Neural progenitor cell (in vitro differentiated cells): Measurements from ENCODE around the gene ERC2. TPM values are rescaled to one million over a fixed set of nuclear protein-coding genes. Genes with fewer than 3 reads are reported as not detected.

ENCODE experiments used
- DNase-seq: peaks from one replicate; pipeline ENCODE4 v3.0.0-alpha.2; 2016; ENCODE audit warnings: low spot score
- H2AFZ ChIP-seq: fragments of 200-600 bp; sonication (generic); replicated peaks from 2 replicates; pipeline ENCODE4 v1.6.1; 2016; ENCODE audit warnings: antibody characterized with exemption
- H3F3A ChIP-seq: fragments of 200-600 bp; sonication (generic); 2 replicates; pipeline ENCODE4 v1.6.1; 2016; ENCODE audit warnings: antibody characterized with exemption, low read depth
- H3K27ac ChIP-seq: fragments of 200-600 bp; sonication (generic); 2 replicates; pipeline ENCODE4 v1.5.1; 2016; ENCODE audit warnings: mild to moderate bottlenecking
- H3K27me3 ChIP-seq: fragments of 200-600 bp; sonication (generic); 2 replicates; pipeline ENCODE4 v1.6.1; 2016; ENCODE audit warnings: mild to moderate bottlenecking, moderate library complexity
- H3K36me3 ChIP-seq: fragments of 200-600 bp; sonication (generic); 2 replicates; pipeline ENCODE4 v1.5.1; 2016
- H3K4me1 ChIP-seq: fragments of 200-600 bp; sonication (generic); 2 replicates; pipeline ENCODE4 v1.6.1; 2016; ENCODE audit warnings: mixed run types
- H3K4me2 ChIP-seq: fragments of 200-600 bp; sonication (generic); 2 replicates; pipeline ENCODE4 v1.6.1; 2016
- H3K4me3 ChIP-seq: fragments of 200-600 bp; sonication (generic); 2 replicates; pipeline ENCODE4 v1.5.1; 2016
- H3K79me2 ChIP-seq: fragments of 200-600 bp; sonication (generic); 2 replicates; pipeline ENCODE4 v1.6.1; 2016; ENCODE audit warnings: low read depth
- H3K9ac ChIP-seq: fragments of 200-600 bp; sonication (generic); 2 replicates; pipeline ENCODE4 v1.6.1; 2016
- H3K9me3 ChIP-seq: fragments of 200-600 bp; sonication (generic); 2 replicates; pipeline ENCODE4 v1.5.1; 2016; ENCODE audit warnings: low read depth
- H4K20me1 ChIP-seq: fragments of 200-600 bp; sonication (generic); 2 replicates; pipeline ENCODE4 v1.6.1; 2016; ENCODE audit warnings: low read depth
- H3K27ac Mint-ChIP-seq: 3 replicates; pipeline ENCODE4 v1.8.0; 2021; ENCODE audit warnings: mixed read lengths
- H3K27me3 Mint-ChIP-seq: 2 replicates; pipeline ENCODE4 v1.8.0; 2022; ENCODE audit warnings: low read depth, mild to moderate bottlenecking, inconsistent platforms, moderate library complexity, mixed read lengths; ENCODE audit not compliant: insufficient read depth
- H3K36me3 Mint-ChIP-seq: 3 replicates; pipeline ENCODE4 v1.8.0; 2021; ENCODE audit warnings: mixed read lengths
- H3K4me1 Mint-ChIP-seq: 3 replicates; pipeline ENCODE4 v1.8.0; 2021; ENCODE audit warnings: mixed read lengths
- H3K4me3 Mint-ChIP-seq: 3 replicates; pipeline ENCODE4 v1.8.0; 2021; ENCODE audit warnings: mild to moderate bottlenecking, moderate library complexity, mixed read lengths
- H3K9me3 Mint-ChIP-seq: 3 replicates; pipeline ENCODE4 v1.8.0; 2020; ENCODE audit warnings: mixed read lengths
- EZH2 ChIP-seq: fragments of 200-600 bp; sonication (generic); IDR thresholded peaks from 2 replicates; pipeline ENCODE4 v1.6.1; 2017; ENCODE audit warnings: antibody characterized with exemption, mild to moderate bottlenecking, moderate library complexity
- EZH2phosphoT487 ChIP-seq: fragments of 200-600 bp; sonication (generic); IDR thresholded peaks from 2 replicates; pipeline ENCODE4 v1.6.1; 2017; ENCODE audit warnings: antibody characterized with exemption
- total RNA-seq: library from RNA; depleted of rRNA; stranded (reverse); fragments of >200 nt; gene quantifications from 2 replicates; pipeline ENCODE4 v1.2.3, GENCODE V29; 2015; ENCODE audit warnings: low replicate concordance
- TF ChIP-seq, protein P1 (sequence below): fragments of 200-600 bp; sonication (generic); IDR thresholded peaks from 2 replicates; pipeline ENCODE4 v1.5.1; 2017; ENCODE audit warnings: antibody characterized with exemption, mild to moderate bottlenecking

Gene ERC2
- total RNA-seq, 1 donor from 2014 or later, result 24.8 TPM

DNA sequence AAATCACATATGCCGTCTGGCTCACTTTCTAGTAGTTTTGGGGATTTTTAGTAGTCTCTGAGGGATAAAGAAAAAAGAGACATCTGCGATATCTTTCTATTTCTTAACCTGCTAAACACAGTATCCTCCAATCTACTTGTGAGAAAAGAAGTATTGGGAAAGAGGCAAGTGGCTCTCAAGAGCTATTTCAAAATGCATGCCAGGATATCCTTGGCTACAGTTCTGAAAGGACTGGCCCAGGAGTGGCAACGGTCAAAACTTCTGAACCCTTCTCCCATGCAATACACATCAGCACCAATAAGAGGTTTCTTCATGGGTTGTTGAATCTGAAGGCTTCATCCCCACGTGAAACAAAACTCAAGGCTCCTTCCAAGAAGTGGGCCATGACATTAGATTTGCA, 777.1 kb downstream of the ERC2 start:
- no peak overlapping the region for H3K9ac ChIP-seq
- Mint-ChIP-seq H3K9me3 (no peaks in the 10 kb centered on the region), H3K4me3 (peak overlapping the region; percentile 46), H3K27ac (peak overlapping the region; percentile 7), H3K4me1 (peaks cover 62% of the 10 kb centered on the region), H3K36me3 (no peaks in the 10 kb centered on the region), H3K27me3 (peaks cover 5% of the 10 kb centered on the region)
- peaks cover 14% of the 10 kb centered on the region for H3F3A ChIP-seq
- peak overlapping the region; percentile 11 for H3K4me3 ChIP-seq
- H4K20me1 ChIP-seq, result no peaks in the 10 kb centered on the region
- peak overlapping the region; percentile 65 for H3K4me2 ChIP-seq
- H3K27ac ChIP-seq, result no peak overlapping the region
- no peaks in the 10 kb centered on the region for H3K9me3 ChIP-seq
- no peaks in the 10 kb centered on the region for H3K36me3 ChIP-seq
- DNase-seq, result no peak
- H3K27me3 ChIP-seq, result no peaks in the 10 kb centered on the region
- H2AFZ ChIP-seq, result no peak overlapping the region
- no peaks in the 10 kb centered on the region for H3K79me2 ChIP-seq
- TF ChIP-seq, protein P1, sequence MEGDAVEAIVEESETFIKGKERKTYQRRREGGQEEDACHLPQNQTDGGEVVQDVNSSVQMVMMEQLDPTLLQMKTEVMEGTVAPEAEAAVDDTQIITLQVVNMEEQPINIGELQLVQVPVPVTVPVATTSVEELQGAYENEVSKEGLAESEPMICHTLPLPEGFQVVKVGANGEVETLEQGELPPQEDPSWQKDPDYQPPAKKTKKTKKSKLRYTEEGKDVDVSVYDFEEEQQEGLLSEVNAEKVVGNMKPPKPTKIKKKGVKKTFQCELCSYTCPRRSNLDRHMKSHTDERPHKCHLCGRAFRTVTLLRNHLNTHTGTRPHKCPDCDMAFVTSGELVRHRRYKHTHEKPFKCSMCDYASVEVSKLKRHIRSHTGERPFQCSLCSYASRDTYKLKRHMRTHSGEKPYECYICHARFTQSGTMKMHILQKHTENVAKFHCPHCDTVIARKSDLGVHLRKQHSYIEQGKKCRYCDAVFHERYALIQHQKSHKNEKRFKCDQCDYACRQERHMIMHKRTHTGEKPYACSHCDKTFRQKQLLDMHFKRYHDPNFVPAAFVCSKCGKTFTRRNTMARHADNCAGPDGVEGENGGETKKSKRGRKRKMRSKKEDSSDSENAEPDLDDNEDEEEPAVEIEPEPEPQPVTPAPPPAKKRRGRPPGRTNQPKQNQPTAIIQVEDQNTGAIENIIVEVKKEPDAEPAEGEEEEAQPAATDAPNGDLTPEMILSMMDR, result no peak
- no peak for TF ChIP-seq EZH2
- TF ChIP-seq EZH2phosphoT487, result no peak
- peaks cover 36% of the 10 kb centered on the region for H3K4me1 ChIP-seq

DNA sequence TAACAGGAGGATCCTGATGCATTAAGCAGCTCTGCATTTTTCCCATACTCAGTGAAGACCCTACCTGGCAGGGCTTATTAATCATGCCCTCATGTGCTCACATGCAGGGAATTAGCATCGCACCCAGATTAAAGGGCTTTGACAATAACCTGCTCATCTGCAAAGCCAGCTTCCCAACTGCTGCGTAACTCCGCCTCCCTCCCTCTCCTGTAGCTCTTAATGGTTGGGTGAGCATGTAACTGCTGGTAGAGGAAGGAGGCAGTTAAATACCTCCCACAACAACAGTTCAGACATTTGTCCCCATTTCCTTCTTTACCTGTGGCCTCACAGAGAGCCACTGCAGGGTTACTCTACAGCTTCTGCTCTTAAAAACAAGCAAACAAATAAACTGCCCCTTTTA, 777.5 kb downstream of the ERC2 start:
- Histone ChIP-seq H3K4me2 (peak overlapping the region; percentile 65), H3K4me1 (peaks cover 36% of the 10 kb centered on the region), H3K27me3 (no peaks in the 10 kb centered on the region), H3K79me2 (no peaks in the 10 kb centered on the region), H3K9ac (no peak overlapping the region), H2AFZ (no peak overlapping the region), H3K36me3 (no peaks in the 10 kb centered on the region), H3K27ac (no peak overlapping the region), H3K4me3 (peak overlapping the region; percentile 11), H4K20me1 (no peaks in the 10 kb centered on the region), H3F3A (peaks cover 14% of the 10 kb centered on the region), H3K9me3 (no peaks in the 10 kb centered on the region)
- no peak for TF ChIP-seq EZH2
- TF ChIP-seq, protein P1, result no peak
- no peak for TF ChIP-seq EZH2phosphoT487
- Mint-ChIP-seq H3K27me3 (peaks cover 5% of the 10 kb centered on the region), H3K4me3 (peak overlapping the region; percentile 46), H3K27ac (peak overlapping the region; percentile 7), H3K9me3 (no peaks in the 10 kb centered on the region), H3K4me1 (peaks cover 62% of the 10 kb centered on the region), H3K36me3 (no peaks in the 10 kb centered on the region)
- DNase-seq, result peak; percentile 83

DNA sequence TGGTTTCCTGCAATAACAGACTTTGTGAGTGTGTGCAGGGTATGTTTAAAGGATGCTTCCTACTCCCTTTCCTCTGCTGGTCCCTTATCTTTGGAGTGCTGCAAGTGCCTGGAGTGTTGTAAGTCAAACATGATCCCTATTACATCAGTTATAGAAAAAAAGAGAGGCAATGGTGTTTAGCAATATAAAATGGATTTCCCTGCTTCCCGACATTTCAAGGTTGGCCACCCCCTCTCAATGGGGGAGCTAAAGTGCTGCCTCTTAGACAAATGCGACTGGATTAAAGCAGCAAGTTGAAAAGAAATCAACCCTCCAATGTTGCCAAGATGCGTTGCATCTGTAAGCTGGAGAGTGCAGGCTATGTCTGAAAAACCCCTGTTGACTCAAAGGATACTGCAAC, 778.1 kb downstream of the ERC2 start:
- Mint-ChIP-seq H3K4me1 (peaks cover 67% of the 10 kb centered on the region), H3K9me3 (no peaks in the 10 kb centered on the region), H3K27ac (peak overlapping the region; percentile 7), H3K36me3 (no peaks in the 10 kb centered on the region), H3K27me3 (peaks cover 5% of the 10 kb centered on the region), H3K4me3 (peak overlapping the region; percentile 46)
- H3K36me3 ChIP-seq, result no peaks in the 10 kb centered on the region
- no peaks in the 10 kb centered on the region for H3K9me3 ChIP-seq
- peaks cover 14% of the 10 kb centered on the region for H3F3A ChIP-seq
- peak overlapping the region; percentile 11 for H3K4me3 ChIP-seq
- no peaks in the 10 kb centered on the region for H3K79me2 ChIP-seq
- H3K27me3 ChIP-seq, result no peaks in the 10 kb centered on the region
- H3K27ac ChIP-seq, result no peak overlapping the region
- H2AFZ ChIP-seq, result no peak overlapping the region
- peak; percentile 64 for DNase-seq
- peak overlapping the region; percentile 65 for H3K4me2 ChIP-seq
- no peaks in the 10 kb centered on the region for H4K20me1 ChIP-seq
- H3K4me1 ChIP-seq, result peaks cover 36% of the 10 kb centered on the region
- H3K9ac ChIP-seq, result no peak overlapping the region
- TF ChIP-seq EZH2 (no peak), EZH2phosphoT487 (no peak)
- TF ChIP-seq, protein P1, result no peak
